Testis (tissue), 2 donors: ENCODE results near the gene CD3D.

Experiments
- CTCF ChIP-seq, 3 experiments: fragments of 450-650 bp in 2 of 3; fragments of 200-600 bp in 1 of 3; sonication (generic) in 1 of 3; IDR thresholded peaks; one replicate each; pipeline ENCODE4 v1.5.1; 2016 to 2019; ENCODE audit warnings: antibody characterized with exemption in 3 of 3, mild to moderate bottlenecking in 2 of 3, moderate library complexity in 1 of 3
- POLR2A ChIP-seq: fragments of 450-650 bp; IDR thresholded peaks from one replicate; pipeline ENCODE4 v1.6.1; 2017; ENCODE audit warnings: antibody characterized with exemption, mild to moderate bottlenecking, moderate library complexity

- no peak for TF ChIP-seq CTCF (IDR thresholded peaks at IDR 0.05)
- TF ChIP-seq POLR2A: no peak
Observed at GRCh38 chr11:118343248-118343647, 743 bp upstream of the CD3D start.
